Measurements from ENCODE around the gene CLDN6. TPM values are rescaled to one million over a fixed set of nuclear protein-coding genes. Genes with fewer than 3 reads are reported as not detected.

Gene CLDN6
- total and polyA plus RNA-seq, 12 donors, result 0.46 to 0.47 TPM; not detected in 10

DNA sequence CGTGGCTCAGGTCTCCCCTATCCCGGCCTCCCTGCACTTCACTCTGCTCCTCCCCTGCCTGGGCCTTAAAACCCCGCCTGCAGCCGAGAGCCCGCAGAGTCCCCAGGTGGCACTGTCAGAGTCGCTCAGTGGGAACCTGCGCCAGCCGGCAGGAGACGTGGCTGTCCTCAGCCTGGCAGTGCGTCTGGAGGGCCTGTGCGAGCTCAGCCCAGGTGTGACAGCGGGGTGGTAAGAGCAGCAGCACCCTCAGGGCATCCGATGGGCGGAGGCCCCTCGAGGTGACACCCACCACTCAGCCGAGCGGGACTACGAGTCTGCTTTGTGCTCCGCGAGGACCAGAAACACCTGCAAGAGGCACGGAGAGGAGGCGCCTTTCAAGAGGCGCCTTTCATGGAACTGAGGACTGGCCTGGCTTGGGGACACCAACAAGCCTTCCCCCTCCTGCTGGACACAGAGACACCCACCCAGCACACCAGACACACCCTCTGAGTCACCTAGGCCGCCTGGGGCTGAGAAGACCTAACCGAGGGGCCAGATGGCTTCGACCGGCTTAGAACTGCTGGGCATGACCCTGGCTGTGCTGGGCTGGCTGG is 5.1 kb downstream of the CLDN6 start, which contains the start of gene CLDN9:
Gene CLDN9 (plus strand): TSS at position 96 of the 593 bp plus-strand sequence. CDS start 440 bp downstream, at position 536.
- no peak for TF ChIP-seq POLR2A (IDR thresholded peaks at IDR 0.05)
- TF ChIP-seq, protein P1, sequence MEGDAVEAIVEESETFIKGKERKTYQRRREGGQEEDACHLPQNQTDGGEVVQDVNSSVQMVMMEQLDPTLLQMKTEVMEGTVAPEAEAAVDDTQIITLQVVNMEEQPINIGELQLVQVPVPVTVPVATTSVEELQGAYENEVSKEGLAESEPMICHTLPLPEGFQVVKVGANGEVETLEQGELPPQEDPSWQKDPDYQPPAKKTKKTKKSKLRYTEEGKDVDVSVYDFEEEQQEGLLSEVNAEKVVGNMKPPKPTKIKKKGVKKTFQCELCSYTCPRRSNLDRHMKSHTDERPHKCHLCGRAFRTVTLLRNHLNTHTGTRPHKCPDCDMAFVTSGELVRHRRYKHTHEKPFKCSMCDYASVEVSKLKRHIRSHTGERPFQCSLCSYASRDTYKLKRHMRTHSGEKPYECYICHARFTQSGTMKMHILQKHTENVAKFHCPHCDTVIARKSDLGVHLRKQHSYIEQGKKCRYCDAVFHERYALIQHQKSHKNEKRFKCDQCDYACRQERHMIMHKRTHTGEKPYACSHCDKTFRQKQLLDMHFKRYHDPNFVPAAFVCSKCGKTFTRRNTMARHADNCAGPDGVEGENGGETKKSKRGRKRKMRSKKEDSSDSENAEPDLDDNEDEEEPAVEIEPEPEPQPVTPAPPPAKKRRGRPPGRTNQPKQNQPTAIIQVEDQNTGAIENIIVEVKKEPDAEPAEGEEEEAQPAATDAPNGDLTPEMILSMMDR (IDR thresholded peaks at IDR 0.05), result no peak

DNA sequence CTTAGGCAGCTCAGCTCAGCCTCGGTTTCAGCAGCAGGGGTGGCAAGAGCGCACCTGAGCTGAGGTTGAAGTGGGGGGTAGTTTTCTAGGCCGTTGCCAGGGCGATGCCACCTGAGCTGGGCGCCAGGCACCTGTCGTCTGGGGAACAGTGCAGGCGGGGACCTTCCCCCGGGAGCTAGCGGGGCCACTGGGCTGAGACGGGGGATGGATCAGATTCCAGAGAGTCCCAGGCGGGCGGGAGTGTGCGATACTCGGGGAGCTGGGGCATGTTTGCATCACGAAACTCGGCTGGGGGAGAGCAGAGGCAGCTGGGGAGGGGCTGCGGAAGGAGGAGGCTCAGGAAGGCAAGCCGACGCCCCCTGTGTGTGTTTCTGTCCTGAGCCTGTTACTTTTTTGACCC is 5.7 kb downstream of the CLDN6 start:
- WGBS, 4 donors, result 16 to 40% (median 26%) methylated on average over 1 to 19 of the region's 19 CpGs
- Histone ChIP-seq H3K4me1 (replicated peaks in 1 of 2) (no peaks in the 10 kb centered on the region), H3K27me3 (peaks cover 12% of the 10 kb centered on the region), H3K36me3 (replicated peaks in 1 of 2) (no peaks in the 10 kb centered on the region), H3K9me3 (replicated peaks in 1 of 3) (no peaks in the 10 kb centered on the region), H3K4me3 (no peak overlapping the region), H3K27ac (no peak overlapping the region)
- intact Hi-C loops (cut with DNase I), result no loop called here
- DNase-seq, result no peak
- TF ChIP-seq, protein P1 (IDR thresholded peaks at IDR 0.05), result no peak
- no peak for TF ChIP-seq POLR2A (IDR thresholded peaks at IDR 0.05)

More for the DNA sequence above, 5.1 kb downstream of the CLDN6 start, which contains the start of gene CLDN9:
- Histone ChIP-seq H3K36me3 (replicated peaks in 1 of 2) (no peaks in the 10 kb centered on the region), H3K9me3 (replicated peaks in 1 of 3) (no peaks in the 10 kb centered on the region), H3K27me3 (peaks cover 13% of the 10 kb centered on the region), H3K27ac (no peak within 1 kb of the TSS), H3K4me1 (replicated peaks in 1 of 2) (peaks cover 0 to 1% of the 10 kb centered on the region in 2 donors), H3K4me3 (no peak within 1 kb of the TSS)
- WGBS, 4 donors, result 18 to 52% (median 46%) methylated on average over 5 to 27 of the region's 27 CpGs
- intact Hi-C loops (cut with DNase I), result no loop called here
- no peak for DNase-seq

DNA sequence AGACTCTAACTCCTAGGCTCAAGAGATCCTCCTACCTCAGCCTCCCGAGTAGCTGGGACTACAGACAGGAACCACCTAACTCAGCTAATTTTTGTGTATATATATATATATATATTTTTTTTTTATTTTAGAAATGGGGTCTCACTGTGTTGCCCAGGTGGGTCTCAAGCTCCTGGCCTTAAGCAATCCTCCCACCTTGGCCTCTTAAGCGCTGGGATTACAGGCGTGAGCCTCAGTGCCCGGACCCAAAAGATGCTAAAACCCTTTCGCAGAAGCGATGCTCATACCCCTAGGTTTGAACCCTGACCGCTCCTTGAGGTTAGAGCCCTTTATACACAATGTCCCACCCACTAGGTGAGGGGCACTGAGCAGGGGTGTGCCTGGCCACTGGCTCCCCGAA is 7.5 kb downstream of the CLDN6 start:
- Histone ChIP-seq H3K36me3 (replicated peaks in 1 of 2) (no peaks in the 10 kb centered on the region), H3K4me3 (no peak overlapping the region), H3K4me1 (replicated peaks in 1 of 2) (no peaks in the 10 kb centered on the region), H3K27me3 (peaks cover 12% of the 10 kb centered on the region), H3K27ac (no peak overlapping the region), H3K9me3 (replicated peaks in 1 of 3) (no peaks in the 10 kb centered on the region)
- no peak for DNase-seq
- intact Hi-C loops (cut with DNase I), result no loop called here
- TF ChIP-seq, protein P1 (IDR thresholded peaks at IDR 0.05), result no peak
- no peak for TF ChIP-seq POLR2A (IDR thresholded peaks at IDR 0.05)
- 89 to 94% (median 90%) methylated on average over 5 to 8 of the region's 8 CpGs for WGBS, 4 donors

DNA sequence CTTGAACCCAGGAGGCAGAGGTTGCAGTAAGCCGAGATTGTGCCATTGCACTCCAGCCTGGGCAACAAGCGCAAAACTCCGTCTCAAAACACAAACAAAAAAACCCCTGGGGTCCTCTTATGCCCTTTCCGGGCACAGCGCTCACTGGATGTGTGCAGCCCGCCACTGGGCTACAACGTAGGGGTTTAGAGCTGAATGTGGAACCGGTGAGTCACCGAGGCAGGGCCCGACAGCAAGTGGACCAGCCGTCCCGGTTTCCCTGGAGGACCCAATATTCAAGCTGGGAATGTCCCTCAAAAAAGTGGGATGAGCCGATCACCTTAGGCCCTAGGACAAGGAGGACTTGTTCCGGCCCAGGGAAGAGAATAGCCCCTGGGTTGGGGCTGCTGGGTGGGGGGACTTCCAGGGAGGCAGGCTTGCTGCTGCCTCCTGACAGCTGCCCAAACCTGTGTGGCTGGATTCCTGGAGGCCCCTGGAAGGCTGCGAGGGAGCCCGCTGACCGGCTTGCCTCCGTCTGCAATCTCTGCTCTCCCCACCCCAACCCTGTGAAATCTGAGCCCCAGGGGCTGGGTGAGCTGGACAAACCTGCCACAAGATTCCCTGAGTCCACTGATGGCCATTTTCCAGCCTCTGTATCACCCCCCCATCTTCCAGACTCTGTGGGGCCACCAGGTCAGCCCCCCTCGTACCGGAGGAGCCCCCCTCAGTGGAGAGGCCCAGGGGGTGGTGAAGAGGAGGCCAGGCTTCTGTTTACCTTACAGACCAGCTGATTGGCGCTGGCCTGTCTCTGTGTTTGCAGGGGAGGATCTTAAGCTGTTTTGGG is 8.2 kb downstream of the CLDN6 start:
- Histone ChIP-seq H3K27me3 (peaks cover 12% of the 10 kb centered on the region), H3K4me3 (no peak overlapping the region), H3K9me3 (replicated peaks in 1 of 3) (no peaks in the 10 kb centered on the region), H3K27ac (no peak overlapping the region), H3K4me1 (replicated peaks in 1 of 2) (peaks cover 0 to 3% of the 10 kb centered on the region in 2 donors), H3K36me3 (replicated peaks in 1 of 2) (no peaks in the 10 kb centered on the region)
- WGBS, 4 donors, result 41 to 56% (median 52%) methylated on average over 12 to 21 of the region's 21 CpGs
- TF ChIP-seq, protein P1 (IDR thresholded peaks at IDR 0.05), result no peak
- no peak for TF ChIP-seq POLR2A (IDR thresholded peaks at IDR 0.05)
- no peak for DNase-seq
- intact Hi-C loops (cut with DNase I), result no loop called here

Data from adrenal gland (tissue), 12 donors.